Measurements from ENCODE around the gene IMMP2L.

Gene IMMP2L

DNA sequence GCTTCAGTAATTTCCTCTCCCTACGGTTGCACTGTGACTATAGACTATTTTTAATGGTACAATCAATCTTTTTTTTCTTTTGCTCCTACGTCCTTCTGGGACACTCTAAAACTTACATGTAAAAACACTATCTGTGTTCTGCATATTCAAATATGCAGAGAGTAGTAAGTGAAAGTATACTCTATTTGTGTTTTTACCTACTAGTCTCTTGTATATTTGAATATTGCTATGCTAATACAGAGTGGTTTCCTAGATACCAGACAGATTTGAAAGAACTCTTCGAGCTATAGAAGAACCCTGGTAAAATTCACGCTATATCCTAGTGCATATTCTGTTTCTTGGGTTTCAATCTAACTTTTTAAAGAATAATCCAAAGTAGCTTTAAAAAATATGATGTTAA, 672.2 kb downstream of the IMMP2L start:
- H3K36me3 ChIP-seq (ENCODE audit: control insufficient read depth, insufficient read depth, low read length), result no peaks in the 10 kb centered on the region
- 93 to 96% methylated on average over 3 to 4 of the region's 4 CpGs for WGBS, 2 experiments
- no peaks in the 10 kb centered on the region for H3K9me3 ChIP-seq (ENCODE audit: control insufficient read depth, low read length)
- H3K4me1 ChIP-seq (ENCODE audit: control insufficient read depth, insufficient read depth, low read length), result no peaks in the 10 kb centered on the region
- H3K4me3 ChIP-seq (ENCODE audit: insufficient read depth, low read depth, low read length), result no peak overlapping the region
- no peak overlapping the region for H3K27ac ChIP-seq (ENCODE audit: insufficient read depth, low read depth, low read length, poor library complexity, severe bottlenecking)
- no peaks in the 10 kb centered on the region for H3K27me3 ChIP-seq (ENCODE audit: control insufficient read depth, insufficient read depth, low read length, poor library complexity, severe bottlenecking)

DNA sequence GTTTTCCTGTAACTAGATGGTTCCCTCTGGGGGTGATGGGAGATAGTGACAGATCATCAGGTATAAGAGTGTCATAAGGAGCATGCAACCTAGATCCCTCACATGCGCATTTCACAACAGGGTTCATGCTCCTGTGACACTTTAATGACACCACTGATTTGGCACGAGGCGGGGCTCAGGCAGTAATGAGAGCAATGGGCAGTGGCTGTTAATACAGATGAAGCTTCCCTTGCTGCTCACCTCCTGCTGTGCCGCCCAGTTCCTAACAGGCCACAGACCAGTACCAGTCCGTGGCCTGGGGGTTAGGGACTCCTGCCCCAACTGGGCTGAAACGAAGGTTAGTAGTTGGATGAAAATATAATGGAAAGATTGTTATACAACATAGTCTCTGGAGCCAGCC, 673.0 kb downstream of the IMMP2L start:
- Histone ChIP-seq H3K9me3 (ENCODE audit: control insufficient read depth, low read length) (no peaks in the 10 kb centered on the region), H3K36me3 (ENCODE audit: control insufficient read depth, insufficient read depth, low read length) (no peaks in the 10 kb centered on the region), H3K4me3 (ENCODE audit: insufficient read depth, low read depth, low read length) (no peak overlapping the region), H3K27me3 (ENCODE audit: control insufficient read depth, insufficient read depth, low read length, poor library complexity, severe bottlenecking) (no peaks in the 10 kb centered on the region), H3K27ac (ENCODE audit: insufficient read depth, low read depth, low read length, poor library complexity, severe bottlenecking) (no peak overlapping the region), H3K4me1 (ENCODE audit: control insufficient read depth, insufficient read depth, low read length) (no peaks in the 10 kb centered on the region)
- WGBS, 2 experiments, result 86 to 92% methylated on average over 6 of the region's 6 CpGs

DNA sequence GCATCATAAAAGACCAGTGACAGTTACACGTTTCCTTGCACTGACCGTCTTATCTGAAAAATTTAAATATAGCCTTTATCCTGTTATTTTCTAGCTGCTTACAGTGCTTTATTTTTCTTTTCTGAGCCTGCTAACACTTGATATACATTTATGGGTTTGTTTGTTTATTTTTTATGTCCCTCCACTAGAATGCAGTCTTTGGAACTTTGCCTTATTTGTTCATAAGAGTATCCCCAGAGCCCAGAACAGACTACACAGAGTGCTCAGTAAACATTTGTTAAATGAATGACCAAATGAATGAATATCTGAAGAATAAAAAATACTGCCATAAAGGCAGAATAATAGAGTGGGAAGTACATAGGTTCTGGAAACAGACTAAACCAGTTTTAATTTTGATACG, 673.7 kb downstream of the IMMP2L start:
- no peaks in the 10 kb centered on the region for H3K27me3 ChIP-seq (ENCODE audit: control insufficient read depth, insufficient read depth, low read length, poor library complexity, severe bottlenecking)
- H3K27ac ChIP-seq (ENCODE audit: insufficient read depth, low read depth, low read length, poor library complexity, severe bottlenecking), result no peak overlapping the region
- H3K9me3 ChIP-seq (ENCODE audit: control insufficient read depth, low read length), result no peaks in the 10 kb centered on the region
- no peaks in the 10 kb centered on the region for H3K36me3 ChIP-seq (ENCODE audit: control insufficient read depth, insufficient read depth, low read length)
- WGBS, 2 experiments, result 91 to 94% methylated on average over 3 of the region's 3 CpGs
- H3K4me3 ChIP-seq (ENCODE audit: insufficient read depth, low read depth, low read length), result no peak overlapping the region
- no peaks in the 10 kb centered on the region for H3K4me1 ChIP-seq (ENCODE audit: control insufficient read depth, insufficient read depth, low read length)

DNA sequence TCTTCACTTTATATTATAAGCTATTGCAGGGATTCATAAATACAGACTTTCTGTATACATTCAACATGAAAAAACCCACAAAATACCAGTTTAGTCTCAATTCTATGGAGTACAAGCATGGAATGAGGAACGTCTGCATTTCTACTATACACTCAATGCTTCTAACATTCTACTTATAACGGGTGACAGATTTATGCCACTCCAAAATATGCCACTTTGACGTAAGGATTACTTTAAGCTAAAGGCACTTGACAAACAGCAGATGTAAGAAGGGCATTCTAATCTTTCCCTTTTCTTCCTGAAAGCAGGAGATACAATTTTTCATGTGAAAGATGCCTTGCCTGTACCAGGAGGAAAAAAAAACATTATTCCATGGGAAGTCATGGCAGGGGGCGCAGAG, 676.8 kb downstream of the IMMP2L start:
- Histone ChIP-seq H3K4me3 (ENCODE audit: insufficient read depth, low read depth, low read length) (no peak overlapping the region), H3K36me3 (ENCODE audit: control insufficient read depth, insufficient read depth, low read length) (no peaks in the 10 kb centered on the region), H3K27me3 (ENCODE audit: control insufficient read depth, insufficient read depth, low read length, poor library complexity, severe bottlenecking) (no peaks in the 10 kb centered on the region), H3K9me3 (ENCODE audit: control insufficient read depth, low read length) (no peaks in the 10 kb centered on the region), H3K4me1 (ENCODE audit: control insufficient read depth, insufficient read depth, low read length) (no peaks in the 10 kb centered on the region), H3K27ac (ENCODE audit: insufficient read depth, low read depth, low read length, poor library complexity, severe bottlenecking) (no peak overlapping the region)
- WGBS, 2 experiments, result 95 to 98% methylated on average over 4 of the region's 4 CpGs

DNA sequence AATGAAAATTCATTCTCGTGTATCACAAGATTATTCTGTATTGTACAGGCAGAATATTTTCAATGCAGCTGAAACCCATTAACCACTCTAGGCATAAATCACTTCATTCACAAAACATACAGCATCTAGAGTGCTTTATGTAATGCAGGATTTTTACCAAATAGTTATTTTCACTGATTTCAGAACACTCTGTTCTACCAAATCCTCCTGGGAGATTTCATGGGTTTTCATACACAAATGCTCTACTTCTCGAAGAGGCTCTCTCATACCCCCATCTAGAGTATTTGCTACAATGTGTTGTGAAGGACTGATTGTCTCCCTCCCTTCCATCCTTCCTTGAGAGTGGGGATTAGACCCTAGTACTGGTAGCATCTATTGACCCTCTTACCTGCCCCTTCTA, 680.6 kb downstream of the IMMP2L start:
- WGBS, 2 experiments, result 98% methylated on average over 2 of the region's 2 CpGs; no CpG with 5 or more reads in 1 of the 2 experiments
- H3K27ac ChIP-seq (ENCODE audit: insufficient read depth, low read depth, low read length, poor library complexity, severe bottlenecking), result no peak overlapping the region
- no peaks in the 10 kb centered on the region for H3K4me1 ChIP-seq (ENCODE audit: control insufficient read depth, insufficient read depth, low read length)
- H3K36me3 ChIP-seq (ENCODE audit: control insufficient read depth, insufficient read depth, low read length), result no peaks in the 10 kb centered on the region
- H3K4me3 ChIP-seq (ENCODE audit: insufficient read depth, low read depth, low read length), result no peak overlapping the region
- no peaks in the 10 kb centered on the region for H3K27me3 ChIP-seq (ENCODE audit: control insufficient read depth, insufficient read depth, low read length, poor library complexity, severe bottlenecking)
- no peaks in the 10 kb centered on the region for H3K9me3 ChIP-seq (ENCODE audit: control insufficient read depth, low read length)

DNA sequence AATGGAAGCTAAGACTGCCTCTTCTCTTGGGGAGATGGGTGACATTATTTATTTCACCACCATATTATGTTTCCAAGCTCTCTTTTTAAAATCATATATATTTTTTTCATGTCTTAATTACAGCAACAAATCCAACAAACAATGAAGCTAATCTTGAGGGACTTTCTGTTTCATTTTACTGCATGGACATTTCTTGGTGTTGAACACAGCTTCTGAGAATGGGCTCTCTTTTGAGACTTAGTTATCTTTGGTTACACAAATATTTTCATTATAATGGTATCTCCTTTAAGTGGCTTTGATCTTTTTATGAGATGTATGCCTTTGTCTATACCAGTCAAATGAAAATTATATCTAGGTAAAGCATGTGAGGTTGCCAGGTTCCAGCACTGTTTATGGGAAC, 681.3 kb downstream of the IMMP2L start:
- Histone ChIP-seq H3K27me3 (ENCODE audit: control insufficient read depth, insufficient read depth, low read length, poor library complexity, severe bottlenecking) (no peaks in the 10 kb centered on the region), H3K9me3 (ENCODE audit: control insufficient read depth, low read length) (no peaks in the 10 kb centered on the region), H3K4me1 (ENCODE audit: control insufficient read depth, insufficient read depth, low read length) (no peaks in the 10 kb centered on the region), H3K4me3 (ENCODE audit: insufficient read depth, low read depth, low read length) (no peak overlapping the region), H3K36me3 (ENCODE audit: control insufficient read depth, insufficient read depth, low read length) (no peaks in the 10 kb centered on the region), H3K27ac (ENCODE audit: insufficient read depth, low read depth, low read length, poor library complexity, severe bottlenecking) (no peak overlapping the region)

GRCh38 chr7:110877016-110877415, 685.3 kb downstream of the IMMP2L start:
- Histone ChIP-seq H3K27me3 (ENCODE audit: control insufficient read depth, insufficient read depth, low read length, poor library complexity, severe bottlenecking) (no peaks in the 10 kb centered on the region), H3K4me3 (ENCODE audit: insufficient read depth, low read depth, low read length) (no peak overlapping the region), H3K9me3 (ENCODE audit: control insufficient read depth, low read length) (no peaks in the 10 kb centered on the region), H3K27ac (ENCODE audit: insufficient read depth, low read depth, low read length, poor library complexity, severe bottlenecking) (no peak overlapping the region), H3K4me1 (ENCODE audit: control insufficient read depth, insufficient read depth, low read length) (no peaks in the 10 kb centered on the region), H3K36me3 (ENCODE audit: control insufficient read depth, insufficient read depth, low read length) (no peaks in the 10 kb centered on the region)
- WGBS, 2 experiments, result 100% methylated on average over 1 of the region's 1 CpG

DNA sequence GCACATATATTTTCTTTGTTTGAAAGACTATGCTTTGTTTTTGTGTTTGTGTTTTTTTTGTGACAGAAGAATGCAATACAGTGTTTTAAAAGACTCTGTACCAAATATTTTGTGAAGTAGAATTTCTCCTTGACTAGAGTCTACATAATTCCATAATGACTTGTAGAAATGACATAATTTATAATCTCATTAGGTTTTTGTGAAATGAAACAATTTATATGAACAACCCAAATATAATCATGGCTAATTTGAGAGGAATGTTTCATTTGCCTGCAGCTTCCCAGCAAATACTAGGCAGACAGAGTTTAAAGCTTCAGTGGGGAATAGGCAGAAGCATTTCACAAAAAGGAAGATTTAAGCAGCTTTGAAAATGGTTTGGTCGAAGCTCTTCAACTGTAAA, 686.9 kb downstream of the IMMP2L start:
- Histone ChIP-seq H3K27me3 (ENCODE audit: control insufficient read depth, insufficient read depth, low read length, poor library complexity, severe bottlenecking) (no peaks in the 10 kb centered on the region), H3K9me3 (ENCODE audit: control insufficient read depth, low read length) (no peaks in the 10 kb centered on the region), H3K4me3 (ENCODE audit: insufficient read depth, low read depth, low read length) (no peak overlapping the region), H3K4me1 (ENCODE audit: control insufficient read depth, insufficient read depth, low read length) (no peaks in the 10 kb centered on the region), H3K27ac (ENCODE audit: insufficient read depth, low read depth, low read length, poor library complexity, severe bottlenecking) (no peak overlapping the region), H3K36me3 (ENCODE audit: control insufficient read depth, insufficient read depth, low read length) (no peaks in the 10 kb centered on the region)
- 97 to 100% methylated on average over 1 of the region's 1 CpG for WGBS, 2 experiments

GRCh38 chr7:110871856-110872255, 690.4 kb downstream of the IMMP2L start:
- Histone ChIP-seq H3K4me3 (ENCODE audit: insufficient read depth, low read depth, low read length) (no peak overlapping the region), H3K27me3 (ENCODE audit: control insufficient read depth, insufficient read depth, low read length, poor library complexity, severe bottlenecking) (no peaks in the 10 kb centered on the region), H3K27ac (ENCODE audit: insufficient read depth, low read depth, low read length, poor library complexity, severe bottlenecking) (no peak overlapping the region), H3K4me1 (ENCODE audit: control insufficient read depth, insufficient read depth, low read length) (peaks cover 12% of the 10 kb centered on the region), H3K9me3 (ENCODE audit: control insufficient read depth, low read length) (no peaks in the 10 kb centered on the region), H3K36me3 (ENCODE audit: control insufficient read depth, insufficient read depth, low read length) (no peaks in the 10 kb centered on the region)
- 71 to 78% methylated on average over 1 of the region's 1 CpG for WGBS, 2 experiments

- H3K4me3 ChIP-seq (ENCODE audit: insufficient read depth, low read depth, low read length), result no peak overlapping the region
- H3K27me3 ChIP-seq (ENCODE audit: control insufficient read depth, insufficient read depth, low read length, poor library complexity, severe bottlenecking), result no peaks in the 10 kb centered on the region
- H3K4me1 ChIP-seq (ENCODE audit: control insufficient read depth, insufficient read depth, low read length), result peaks cover 12% of the 10 kb centered on the region
- H3K9me3 ChIP-seq (ENCODE audit: control insufficient read depth, low read length), result peaks cover 2% of the 10 kb centered on the region
- no peaks in the 10 kb centered on the region for H3K36me3 ChIP-seq (ENCODE audit: control insufficient read depth, insufficient read depth, low read length)
- WGBS, 2 experiments, result 87 to 90% methylated on average over 6 of the region's 6 CpGs
- H3K27ac ChIP-seq (ENCODE audit: insufficient read depth, low read depth, low read length, poor library complexity, severe bottlenecking), result no peak overlapping the region
Measured at GRCh38 chr7:110870926-110871325, 691.4 kb downstream of the IMMP2L start.

GRCh38 chr7:110868458-110868857, 693.8 kb downstream of the IMMP2L start:
- Histone ChIP-seq H3K36me3 (ENCODE audit: control insufficient read depth, insufficient read depth, low read length) (no peaks in the 10 kb centered on the region), H3K4me3 (ENCODE audit: insufficient read depth, low read depth, low read length) (no peak overlapping the region), H3K4me1 (ENCODE audit: control insufficient read depth, insufficient read depth, low read length) (peaks cover 12% of the 10 kb centered on the region), H3K27me3 (ENCODE audit: control insufficient read depth, insufficient read depth, low read length, poor library complexity, severe bottlenecking) (no peaks in the 10 kb centered on the region), H3K27ac (ENCODE audit: insufficient read depth, low read depth, low read length, poor library complexity, severe bottlenecking) (peak overlapping the region; percentile 5), H3K9me3 (ENCODE audit: control insufficient read depth, low read length) (peaks cover 2% of the 10 kb centered on the region)
